HG03045 (cell line): ENCODE data around the gene BAIAP2.

ENCODE experiments used
- ATAC-seq: cut with Tn5 transposase; IDR thresholded peaks from one replicate; pipeline ENCODE4 v1.9.1; 2021; ENCODE audit warnings: mild to moderate bottlenecking, moderate library complexity; ENCODE audit not compliant: unreplicated experiment

Gene BAIAP2

DNA sequence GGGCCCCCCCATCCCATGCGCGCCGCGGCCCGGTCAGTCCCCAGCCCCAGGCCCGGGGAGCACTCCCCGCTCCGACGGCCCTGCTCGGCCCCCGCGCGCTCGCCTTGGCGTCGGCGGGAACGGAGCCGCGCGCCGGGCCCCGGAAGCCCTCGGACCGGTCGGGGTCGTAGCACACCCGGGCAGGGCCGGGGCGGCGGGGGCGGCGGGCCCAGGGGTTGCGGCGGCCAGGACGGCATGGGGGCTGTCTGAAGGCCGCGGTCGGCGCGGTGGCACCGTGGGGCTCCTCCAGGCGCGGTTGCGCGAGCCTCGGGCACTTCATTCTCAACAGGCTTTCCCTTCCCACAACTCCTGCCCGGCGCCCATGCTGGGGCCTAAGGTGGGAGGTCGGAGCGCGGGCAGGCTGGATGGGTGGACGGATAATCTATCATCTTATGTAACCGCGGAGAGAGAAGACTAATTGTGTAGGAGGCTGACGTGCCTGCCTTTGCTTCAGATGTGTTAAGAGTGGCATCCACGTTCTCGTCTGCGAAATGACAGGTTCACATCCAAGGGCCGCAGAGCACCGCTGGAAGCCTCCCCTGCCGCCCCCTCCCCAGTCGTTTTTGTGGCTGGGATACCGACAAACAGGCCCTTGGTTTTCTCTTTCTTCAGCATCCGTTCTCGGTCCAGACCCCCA lies 708 bp downstream of the BAIAP2 start:
- no peak for ATAC-seq

DNA sequence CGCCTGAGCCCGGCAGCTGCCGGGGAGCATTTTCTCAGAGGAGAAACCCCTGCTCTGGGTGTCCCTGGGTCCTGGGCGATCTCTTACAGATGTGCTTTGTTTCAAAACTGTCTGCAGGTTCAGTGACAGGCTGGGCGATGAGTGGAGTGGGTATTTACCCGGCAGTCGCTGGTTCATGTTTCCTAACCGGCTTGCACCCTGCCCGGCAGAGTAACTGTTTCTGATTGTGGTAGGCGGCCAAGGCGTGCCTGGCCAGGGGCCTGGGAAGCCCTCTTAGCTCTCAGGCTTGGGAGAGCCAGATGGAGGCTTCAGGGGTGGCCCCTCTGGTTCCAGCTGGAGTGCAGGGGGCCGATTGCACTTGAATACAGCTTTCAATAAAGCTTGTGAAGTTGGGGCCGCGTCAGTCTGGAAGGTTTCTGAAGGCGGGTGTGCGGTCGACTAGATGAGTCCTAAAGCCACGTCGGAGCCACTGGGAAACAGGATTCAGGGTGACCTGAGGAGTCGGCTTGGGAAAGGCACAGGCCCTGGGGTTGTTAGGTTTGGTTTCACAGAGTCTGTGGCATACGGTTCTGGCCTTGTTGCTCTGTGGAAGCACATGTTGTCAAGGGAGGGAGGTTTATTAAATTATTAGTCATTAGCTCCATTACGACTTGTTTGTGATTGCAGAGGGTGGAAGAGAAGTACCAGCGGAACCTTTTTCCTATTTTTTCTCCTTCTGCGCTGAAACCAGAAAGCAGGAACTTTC lies 1.4 kb downstream of the BAIAP2 start:
- ATAC-seq, result no peak

DNA sequence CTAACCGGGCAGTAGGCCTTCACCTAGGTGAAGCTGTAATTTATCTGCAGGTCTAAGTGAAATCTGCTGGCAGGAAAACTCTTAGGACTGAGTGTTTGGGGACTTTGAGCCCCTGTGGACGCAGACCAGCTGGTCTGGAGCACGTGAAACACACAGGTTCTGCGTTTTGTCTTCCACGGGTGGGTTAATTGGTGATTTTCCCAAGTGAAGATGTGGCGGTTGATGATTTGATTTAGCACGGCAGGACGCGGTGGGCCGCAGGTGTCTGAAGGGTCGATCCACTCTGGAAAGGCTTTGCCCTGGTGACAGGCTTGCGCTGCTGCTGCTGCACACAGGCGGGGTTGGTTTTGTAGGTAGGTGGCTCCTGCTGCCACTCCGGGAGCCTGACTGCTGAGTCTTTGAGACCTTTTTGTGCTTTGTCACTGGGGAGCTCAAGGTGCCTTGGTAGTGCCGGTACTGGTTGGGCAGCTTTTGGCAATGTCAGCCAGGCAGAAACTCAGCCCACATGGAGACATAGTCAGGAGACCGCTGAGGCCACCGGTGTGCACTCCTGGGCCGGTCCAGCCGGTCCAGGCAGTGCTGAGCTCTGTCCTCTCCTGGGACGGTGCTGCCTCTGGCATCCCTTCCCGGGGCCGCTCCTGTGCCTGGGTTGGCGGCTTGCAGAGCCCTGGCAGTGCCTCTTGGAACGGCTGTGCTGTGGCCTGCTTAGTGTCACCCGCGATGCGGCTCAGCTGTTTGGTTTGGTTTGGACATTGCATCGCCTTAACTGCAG lies 2.3 kb downstream of the BAIAP2 start:
- no peak for ATAC-seq

DNA sequence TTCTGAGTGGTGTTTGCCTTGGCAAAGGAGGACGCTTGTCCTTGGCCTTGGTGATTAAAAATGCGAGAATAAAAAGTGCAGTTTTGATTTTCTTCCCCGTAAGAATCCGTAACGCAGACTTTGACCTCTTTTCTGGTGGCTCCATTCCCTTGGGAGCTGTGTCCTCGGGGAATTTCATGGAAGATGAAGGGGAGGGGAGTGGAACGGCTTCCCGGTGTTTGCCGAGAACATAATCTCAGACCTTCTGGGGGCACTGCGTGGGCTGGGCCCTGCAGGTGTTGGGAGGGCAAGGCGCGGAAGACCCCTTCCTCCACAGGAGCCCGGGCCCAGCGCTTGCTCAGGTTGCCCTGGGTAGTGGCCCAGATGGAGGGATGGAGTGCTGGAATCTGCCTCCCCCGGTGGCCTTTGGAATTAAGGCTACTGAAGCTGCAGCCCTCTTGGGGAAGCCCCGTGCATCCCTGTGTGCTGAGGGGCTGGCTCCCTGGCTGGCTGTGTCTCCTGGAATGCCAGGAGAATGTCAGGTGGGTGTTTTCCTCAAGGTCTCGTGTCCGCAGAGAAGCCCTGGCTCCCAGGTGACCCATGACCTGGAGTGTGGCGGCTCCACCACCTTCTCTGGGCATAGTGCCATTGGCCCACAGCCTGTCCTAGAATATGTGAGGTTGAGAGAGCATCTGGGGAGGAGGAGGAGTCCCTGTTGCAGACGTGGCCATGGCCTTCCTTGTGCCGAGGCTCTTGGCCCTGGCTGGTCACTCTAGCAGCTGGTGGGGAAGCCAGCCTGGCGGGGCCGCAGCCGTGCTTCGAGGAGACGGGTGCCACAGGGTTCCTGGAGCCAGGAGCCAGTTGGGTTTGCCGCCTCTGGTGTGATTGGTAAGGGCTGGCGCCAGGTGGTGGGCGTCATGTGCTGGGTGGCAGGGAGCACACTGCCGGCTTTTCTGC lies 3.1 kb downstream of the BAIAP2 start:
- ATAC-seq, result no peak

DNA sequence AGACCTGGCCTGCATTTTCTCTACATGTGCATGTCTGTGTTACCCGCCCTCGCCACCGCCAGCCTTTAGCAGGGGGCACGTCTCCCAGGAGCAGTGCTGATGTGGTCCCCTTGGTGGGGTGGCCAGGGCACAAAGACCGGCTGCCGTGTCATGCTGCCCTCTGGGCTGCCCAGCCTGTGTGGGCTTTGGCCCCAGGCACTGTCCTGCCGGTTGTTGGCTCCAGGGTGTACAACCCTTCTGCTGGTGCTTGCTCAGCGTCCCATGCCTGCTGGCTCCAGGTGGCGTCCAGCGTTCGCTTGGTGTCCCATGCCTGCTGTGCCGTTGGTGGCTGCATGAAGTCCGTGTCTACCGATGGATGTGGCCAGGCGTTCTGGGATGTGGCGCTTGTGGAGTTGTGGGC lies 4.1 kb downstream of the BAIAP2 start:
- no peak for ATAC-seq

DNA sequence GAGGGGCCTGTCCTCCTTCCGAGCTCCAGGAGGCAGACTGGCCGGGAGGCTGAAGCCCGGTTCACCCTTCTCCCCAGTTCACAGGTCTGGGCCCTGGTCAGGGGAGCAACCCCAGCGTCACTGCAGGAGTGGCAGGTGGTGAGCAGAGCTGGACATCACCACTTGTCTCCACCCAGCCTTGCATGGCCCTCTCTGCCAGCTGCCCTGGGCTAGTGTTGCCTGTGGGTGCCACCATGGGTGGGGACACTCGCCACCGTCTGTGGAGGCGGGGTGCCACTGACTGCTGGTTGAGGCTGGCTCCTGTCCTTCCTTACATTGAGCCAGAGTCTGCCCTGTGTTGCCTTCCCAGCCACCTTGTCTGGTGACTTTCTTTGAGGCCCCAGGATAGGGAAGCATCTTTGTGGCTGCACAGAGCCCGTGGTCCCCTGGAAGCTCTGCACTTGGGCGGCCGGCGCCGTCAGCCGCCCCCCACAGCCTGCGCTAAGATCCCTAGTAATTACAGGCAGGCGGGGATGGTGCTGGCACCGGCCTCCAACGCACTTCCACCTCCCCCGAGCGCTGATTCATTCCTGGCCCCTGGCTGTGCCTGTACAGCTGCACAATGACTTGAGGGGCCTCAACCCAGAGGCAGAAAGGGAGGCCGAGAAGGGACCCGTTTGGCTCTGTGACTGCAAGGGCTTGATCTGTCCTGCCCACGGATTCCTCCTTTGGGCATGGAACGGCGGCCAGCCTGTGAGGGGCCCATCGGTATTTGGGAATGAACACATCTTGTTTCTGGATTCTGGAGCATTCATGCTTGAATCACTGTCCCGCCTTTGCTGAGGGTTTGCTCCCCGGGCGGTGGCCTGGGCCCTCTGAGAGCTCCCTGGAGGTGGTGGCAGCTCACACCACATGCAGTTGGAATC lies 5.2 kb downstream of the BAIAP2 start:
- ATAC-seq, result no peak

DNA sequence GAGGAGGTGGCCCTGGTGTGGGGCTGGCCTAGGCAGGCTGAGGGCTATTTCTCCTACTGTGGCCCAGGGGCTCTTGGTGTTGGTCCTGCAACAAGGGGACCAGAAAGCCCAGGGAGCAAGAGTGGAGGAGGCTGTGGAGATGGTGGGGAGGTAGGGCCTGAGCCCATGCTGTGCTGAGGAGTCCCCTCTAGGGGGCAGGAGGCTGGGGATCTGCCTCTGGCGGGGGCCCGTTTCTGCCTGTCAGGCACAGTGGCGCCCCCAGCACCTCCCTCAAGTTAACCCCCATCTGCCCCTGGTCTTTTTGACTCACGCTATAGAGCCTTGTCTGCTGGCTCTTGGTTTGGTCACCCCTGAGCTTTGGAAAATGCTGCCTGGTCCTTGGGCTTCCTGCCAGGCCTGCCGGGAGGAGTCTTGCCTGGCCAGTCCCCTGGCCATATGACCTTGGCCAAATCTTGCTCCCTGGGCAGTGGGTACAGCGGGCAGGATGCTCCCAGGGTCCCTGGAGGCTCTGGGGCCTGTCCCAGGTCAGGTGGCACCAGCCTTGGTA lies 5.9 kb downstream of the BAIAP2 start:
- ATAC-seq, result no peak

DNA sequence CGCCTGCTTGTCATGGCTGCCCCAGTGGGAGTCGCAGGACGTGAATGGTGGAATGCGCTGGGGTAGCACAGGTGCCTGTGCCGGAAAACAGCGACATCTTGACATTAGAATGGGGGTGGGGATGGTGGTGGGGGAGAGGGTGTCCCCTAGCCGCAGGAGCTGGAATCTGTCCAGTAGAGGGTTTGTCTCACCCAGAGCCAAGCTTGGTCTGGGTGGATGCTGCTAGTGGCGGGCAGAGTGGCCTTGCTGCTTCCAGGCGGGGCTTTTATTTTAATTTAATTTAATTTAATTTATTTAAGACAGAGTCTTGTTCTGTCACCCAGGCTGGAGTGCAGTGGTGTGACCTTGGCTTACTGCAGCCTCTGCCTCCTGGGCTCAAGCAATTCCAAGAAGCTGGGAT lies 7.7 kb downstream of the BAIAP2 start:
- ATAC-seq, result no peak

DNA sequence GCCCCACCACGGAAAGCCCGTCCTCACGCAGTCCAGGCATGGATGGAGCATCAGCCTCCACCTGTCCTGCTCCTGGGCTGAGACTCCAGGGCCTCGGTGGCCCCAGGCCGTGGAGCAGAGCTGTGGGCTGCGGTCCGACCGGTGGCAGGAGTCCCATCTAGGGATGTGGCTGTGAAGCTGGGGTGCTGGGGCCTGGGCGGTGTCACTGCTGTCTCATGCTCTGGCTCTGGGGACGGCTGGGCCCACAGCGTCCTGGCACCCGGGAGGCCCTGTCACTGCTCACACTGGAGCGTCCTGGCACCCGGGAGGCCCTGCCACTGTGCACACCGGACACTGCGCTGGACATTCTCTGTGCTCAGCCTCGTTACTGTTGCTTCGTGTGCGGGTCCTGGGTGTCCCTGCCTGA lies 8.4 kb downstream of the BAIAP2 start:
- ATAC-seq, result no peak

DNA sequence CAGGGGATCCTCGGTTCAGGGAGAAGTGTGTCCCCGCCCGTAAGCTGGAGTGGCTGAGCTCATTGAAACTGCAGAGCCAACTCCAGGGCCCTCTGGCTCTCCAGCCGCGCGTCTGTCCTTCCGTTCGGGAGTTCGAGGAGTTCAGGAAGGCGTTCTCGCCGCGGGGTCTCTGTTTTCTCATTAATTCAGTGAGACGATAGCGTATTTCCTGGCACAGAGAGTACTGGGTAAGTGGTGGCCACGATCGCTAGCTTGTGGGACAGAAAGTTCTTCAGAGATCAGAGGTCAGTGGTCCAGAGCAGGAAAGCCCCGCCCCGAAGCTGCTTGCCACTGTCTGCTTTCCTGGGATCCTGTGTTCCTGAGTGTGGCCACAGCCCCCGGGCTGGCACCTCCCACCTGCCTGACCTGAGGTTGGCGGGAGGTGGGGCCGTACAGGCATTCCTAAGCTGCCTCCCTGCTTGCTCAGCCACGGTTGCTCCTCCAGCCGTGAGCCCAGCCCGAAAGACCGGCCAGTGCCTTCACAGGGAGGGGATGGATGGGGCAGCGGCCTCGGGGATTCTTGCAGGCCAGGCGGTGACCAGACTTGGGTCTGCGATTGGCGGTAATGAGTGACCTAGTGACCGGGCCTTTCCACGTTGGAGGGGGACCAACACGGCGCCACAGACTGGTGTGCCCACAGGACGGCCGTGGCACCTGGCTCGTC lies 8.9 kb downstream of the BAIAP2 start:
- no peak for ATAC-seq

DNA sequence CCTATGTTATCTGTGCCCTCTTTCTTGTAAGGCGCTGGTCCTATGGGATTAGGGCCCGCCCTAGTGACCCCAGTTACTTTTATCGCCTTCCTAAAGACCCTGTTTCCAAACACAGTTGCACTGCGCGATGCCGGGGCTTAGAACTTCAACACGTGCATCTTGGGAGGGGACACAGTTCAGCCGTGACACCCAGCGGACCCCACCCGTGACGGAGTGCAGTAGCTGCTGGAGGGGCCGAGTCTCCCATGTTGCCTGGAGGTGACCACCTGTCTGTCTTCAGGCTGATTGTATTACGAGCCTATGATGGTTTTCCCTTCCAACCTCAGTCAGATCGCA lies 9.4 kb downstream of the BAIAP2 start:
- no peak for ATAC-seq

DNA sequence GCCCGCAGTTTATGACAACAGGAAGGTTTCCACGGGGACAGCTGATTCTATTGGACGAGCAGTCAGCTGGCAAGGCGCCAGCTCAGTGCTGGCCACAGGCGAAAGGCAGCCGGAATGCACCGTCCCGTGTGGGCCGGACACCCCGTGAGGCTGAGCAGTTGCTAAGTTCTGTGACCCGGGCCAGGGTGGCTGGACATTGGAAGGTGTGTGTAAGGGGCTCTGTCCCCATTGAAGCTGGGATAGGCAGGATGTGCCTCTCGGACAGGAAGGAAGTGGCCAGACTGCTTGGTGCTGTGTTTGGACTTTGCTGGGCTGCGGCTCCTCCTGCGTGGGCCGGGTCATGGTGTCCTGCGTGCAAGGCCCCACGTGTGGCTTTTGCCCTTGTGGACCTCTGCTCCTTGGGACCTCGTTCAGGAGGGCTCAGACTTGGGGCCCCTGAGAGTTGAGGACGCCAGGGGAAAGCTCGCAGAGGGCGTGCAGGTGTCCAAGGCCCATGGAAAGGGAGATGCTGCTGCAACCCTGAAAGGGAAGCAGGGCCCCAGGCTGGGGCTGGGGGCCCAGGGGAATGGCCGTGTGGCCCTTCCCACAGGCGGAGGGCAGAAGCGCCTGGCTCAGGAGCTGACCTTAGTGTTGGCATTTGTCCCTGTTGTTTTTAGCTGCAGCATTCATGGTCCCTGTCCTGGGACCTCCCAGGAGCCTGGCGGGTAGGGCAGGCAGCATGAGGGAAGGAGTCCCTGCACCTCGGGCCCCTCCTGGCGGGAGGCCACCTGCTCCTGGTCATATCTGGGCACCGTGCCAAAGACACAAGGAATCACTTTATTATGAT lies 10.0 kb downstream of the BAIAP2 start:
- ATAC-seq, result no peak

DNA sequence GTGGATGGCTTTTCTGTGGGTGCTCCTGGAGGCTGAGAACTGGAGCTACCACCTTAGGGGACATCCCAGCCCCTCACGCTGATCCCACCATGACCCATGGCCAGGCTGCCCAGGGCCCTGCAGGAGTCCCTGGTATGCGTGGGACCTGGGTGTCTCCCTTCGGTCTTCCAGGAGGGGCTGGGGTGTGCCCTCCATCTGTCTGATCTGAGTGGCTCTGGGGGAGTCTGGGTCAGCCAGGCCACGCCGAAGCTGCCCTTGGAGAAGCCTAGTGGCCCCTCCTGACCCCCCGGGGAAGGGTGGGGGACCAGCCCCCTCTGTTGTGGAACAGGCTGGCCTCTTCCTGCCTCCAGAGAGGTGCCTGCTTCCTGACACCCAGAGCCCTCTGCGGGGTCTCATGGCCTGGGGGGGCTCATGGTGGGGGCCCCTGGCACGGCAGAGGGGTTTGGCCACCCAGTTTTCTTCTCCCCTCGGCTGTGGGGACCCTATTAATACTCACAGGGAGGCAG lies 10.7 kb downstream of the BAIAP2 start:
- no peak for ATAC-seq

DNA sequence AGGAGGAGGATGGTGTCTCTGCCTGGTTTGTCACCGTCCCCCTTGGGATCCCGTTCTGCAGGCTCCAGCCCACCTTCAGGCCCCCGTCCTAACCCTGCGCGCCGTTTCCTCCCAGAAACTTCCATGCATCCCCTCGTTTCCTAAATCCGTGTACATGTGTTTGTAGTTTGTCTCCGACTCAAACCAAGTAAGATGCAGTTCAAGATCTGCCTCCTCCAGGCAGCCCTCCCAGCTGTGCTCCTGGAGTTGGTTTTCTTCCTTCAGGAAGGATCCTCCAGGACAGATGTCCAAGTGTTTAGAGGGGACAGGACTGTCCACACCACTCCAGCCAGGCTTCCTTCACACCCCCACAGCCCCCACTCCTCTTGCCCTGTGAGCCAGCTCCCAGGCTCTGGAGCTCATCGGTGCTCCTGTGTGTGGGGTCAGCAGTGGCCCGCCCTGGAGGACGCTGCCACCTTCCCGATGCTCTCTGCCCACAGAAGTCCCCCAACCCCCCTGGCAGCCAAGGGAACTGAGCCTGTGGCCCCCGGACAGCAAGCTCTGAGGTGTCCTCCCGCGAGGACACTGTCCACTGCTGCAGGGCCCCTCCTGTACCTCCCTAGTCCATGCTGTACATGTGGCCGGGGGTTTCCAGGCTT lies 11.3 kb downstream of the BAIAP2 start:
- no peak for ATAC-seq

DNA sequence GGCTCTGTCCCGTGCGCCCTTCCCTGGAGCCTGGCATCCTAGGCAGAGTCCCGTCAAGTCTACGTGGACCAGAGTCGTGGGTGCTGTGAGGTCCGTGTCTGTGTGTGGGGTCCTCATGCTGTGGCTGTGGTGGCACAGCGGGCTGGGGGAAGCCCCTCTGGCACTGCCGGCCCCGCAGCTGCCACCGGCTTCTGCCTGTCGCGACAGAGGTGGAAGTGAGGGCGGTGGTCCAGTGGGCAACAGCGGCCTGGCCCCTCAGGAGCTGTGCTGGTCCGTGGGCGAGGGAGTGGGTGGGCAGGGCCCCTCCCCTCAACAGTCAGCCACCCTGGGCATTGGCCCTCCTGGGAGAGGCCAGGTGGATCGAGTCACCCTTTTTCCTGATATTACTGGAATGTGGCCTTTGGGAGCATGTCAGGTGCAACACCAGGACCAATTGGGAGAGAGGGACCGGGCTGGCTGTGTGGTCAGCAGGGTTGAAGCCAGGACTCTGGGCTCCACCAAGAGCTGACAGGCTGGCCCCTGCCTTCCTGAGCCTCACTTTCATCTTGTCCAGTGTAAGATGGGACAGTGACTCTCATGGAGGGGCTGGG lies 11.9 kb downstream of the BAIAP2 start:
- ATAC-seq, result no peak

DNA sequence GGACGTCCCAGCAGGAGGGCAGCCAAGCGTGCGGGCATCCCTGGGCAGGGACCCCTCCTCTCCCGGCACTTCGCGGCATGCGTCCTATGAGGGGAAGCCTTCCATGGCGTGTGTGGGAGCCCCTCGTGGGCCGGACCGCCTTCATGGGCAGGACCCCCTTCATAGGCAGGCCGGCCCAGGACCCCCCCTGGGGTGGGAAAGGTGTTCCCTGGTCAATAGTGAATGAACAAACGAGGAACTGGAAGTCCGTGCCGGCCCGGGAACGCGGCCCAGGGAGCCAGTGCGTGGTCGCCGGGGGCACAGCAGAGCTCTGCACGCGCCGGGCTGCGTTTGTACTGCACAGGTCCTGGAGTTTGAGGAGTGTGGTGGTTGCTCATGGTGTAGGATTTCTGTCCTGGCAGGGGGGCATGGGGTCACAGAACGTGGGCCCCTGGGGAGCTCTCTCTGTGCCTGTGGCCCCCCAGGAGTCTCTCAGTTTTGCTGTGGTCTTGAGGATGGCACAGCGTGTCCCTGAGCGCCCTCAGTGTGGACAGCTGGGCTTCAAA lies 13.9 kb downstream of the BAIAP2 start:
- ATAC-seq, result no peak

DNA sequence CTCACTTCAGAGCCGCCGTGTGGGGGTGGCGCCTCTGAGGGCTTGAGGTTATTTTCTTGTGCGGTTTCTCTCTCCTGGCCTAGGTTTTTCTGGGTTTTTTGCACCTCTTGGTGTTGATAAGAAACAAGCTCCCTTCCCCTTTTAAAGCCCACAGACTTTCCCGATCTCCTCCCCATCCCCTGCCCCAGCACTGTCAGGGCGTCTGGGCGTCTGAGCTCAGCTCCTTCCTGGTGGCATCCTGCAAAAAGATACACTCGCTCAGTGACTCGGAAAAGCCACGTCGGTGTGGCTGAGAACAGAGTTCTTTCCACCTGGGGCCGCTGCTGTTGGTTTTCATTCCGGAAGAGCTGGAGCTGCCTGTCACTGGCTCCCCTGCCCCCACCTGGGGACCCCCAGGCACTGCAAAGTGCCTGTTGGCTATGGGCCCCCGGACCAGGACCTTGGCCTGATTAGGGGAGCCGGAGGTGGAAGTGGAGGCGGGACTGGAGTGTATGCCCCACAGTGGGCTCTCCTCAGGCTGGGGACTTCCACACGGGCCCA lies 14.5 kb downstream of the BAIAP2 start:
- no peak for ATAC-seq
